ENCODE measurements around the gene CD300E.
"Not testable (repeated sequence)": the region's sequence is repeated elsewhere in the genome, so short reads cannot be mapped to it uniquely, and the experiment has no call there.

The CD300E gene

GRCh38 chr17:74578979-74579378 is 44.6 kb downstream of the CD300E start:
- TF ChIP-seq CTCF (IDR thresholded peaks at IDR 0.05; ENCODE audit: insufficient read depth, low read depth, low read length, missing control alignments) = no peak
- no peak for DNase-seq (ENCODE audit: low read depth)
- H3K4me3 ChIP-seq (ENCODE audit: low read depth, low read length) = no peak overlapping the region

GRCh38 chr17:74574489-74575142 is 48.9 kb downstream of the CD300E start:
- DNase-seq (ENCODE audit: low read depth) = no peak
- no peak for TF ChIP-seq CTCF (IDR thresholded peaks at IDR 0.05; ENCODE audit: insufficient read depth, low read depth, low read length, missing control alignments)
- H3K4me3 ChIP-seq (ENCODE audit: low read depth, low read length) = no peak overlapping the region

- H3K4me3 ChIP-seq (ENCODE audit: low read depth, low read length); DNase-seq (ENCODE audit: low read depth): not testable (repeated sequence)
These were observed 49.9 kb downstream of the CD300E start for GRCh38 chr17:74573635-74574034.

- no peak for TF ChIP-seq CTCF (IDR thresholded peaks at IDR 0.05; ENCODE audit: insufficient read depth, low read depth, low read length, missing control alignments)
- DNase-seq (ENCODE audit: low read depth) = no peak
- no peak overlapping the region for H3K4me3 ChIP-seq (ENCODE audit: low read depth, low read length)
These were observed 50.4 kb downstream of the CD300E start for GRCh38 chr17:74573169-74573568.

GRCh38 chr17:74571621-74572270 is 51.8 kb downstream of the CD300E start:
- TF ChIP-seq CTCF (IDR thresholded peaks at IDR 0.05; ENCODE audit: insufficient read depth, low read depth, low read length, missing control alignments) = no peak
- no peak for DNase-seq (ENCODE audit: low read depth)
- H3K4me3 ChIP-seq (ENCODE audit: low read depth, low read length) = no peak overlapping the region

- H3K4me3 ChIP-seq (ENCODE audit: low read depth, low read length) = no peak overlapping the region
- no peak for DNase-seq (ENCODE audit: low read depth)
These were observed 54.2 kb downstream of the CD300E start for GRCh38 chr17:74569020-74570003.

More at GRCh38 chr17:74569020-74570003, 54.2 kb downstream of the CD300E start:
- no peak for TF ChIP-seq CTCF (IDR thresholded peaks at IDR 0.05; ENCODE audit: insufficient read depth, low read depth, low read length, missing control alignments)
